Stimulated activated naive CD8-positive, alpha-beta T cell treated with anti-CD3 and anti-CD28 coated beads, Interleukin-15, Interleukin-2, amounts not matched to agents 100 U/mL and 50 U/mL, for 24 hours (primary cell): ENCODE results near the gene GBX1.
A peak's percentile ranks its signal among the peaks of the same experiment; 100 is the strongest.

Experiments used
- ATAC-seq: fragments of 150-1000 bp; cut with Tn5 transposase; one replicate; pipeline ENCODE4 v1.10.0; 2021
- DNase-seq: peaks from one replicate; pipeline ENCODE4 v3.0.0; 2021

The GBX1 gene

GRCh38 chr7:151126491-151127137, 40.9 kb downstream of the GBX1 start:
- DNase-seq, result no peak
- no peak for ATAC-seq

GRCh38 chr7:151125846-151126481, 41.5 kb downstream of the GBX1 start:
- no peak for DNase-seq

GRCh38 chr7:151125470-151125845, 42.0 kb downstream of the GBX1 start:
- no peak for DNase-seq
- no peak for ATAC-seq

More at GRCh38 chr7:151125846-151126481, 41.5 kb downstream of the GBX1 start:
- no peak for ATAC-seq

GRCh38 chr7:151124899-151125399, 42.5 kb downstream of the GBX1 start:
- ATAC-seq, result no peak
- DNase-seq, result no peak

GRCh38 chr7:151124481-151124880, 43.0 kb downstream of the GBX1 start:
- no peak for DNase-seq
- ATAC-seq, result no peak

- ATAC-seq (peak; percentile 87), DNase-seq (peak; percentile 86)
These were observed 43.6 kb downstream of the GBX1 start for GRCh38 chr7:151123822-151124464.

- DNase-seq, result no peak
- no peak for ATAC-seq
These were observed 44.2 kb downstream of the GBX1 start for GRCh38 chr7:151123158-151123821.

GRCh38 chr7:151122796-151123157, 44.7 kb downstream of the GBX1 start:
- ATAC-seq (no peak), DNase-seq (no peak)

GRCh38 chr7:151122276-151122675, 45.2 kb downstream of the GBX1 start:
- ATAC-seq (no peak), DNase-seq (no peak)

GRCh38 chr7:151121380-151122170, 45.9 kb downstream of the GBX1 start:
- ATAC-seq, result no peak

GRCh38 chr7:151120896-151121295, 46.6 kb downstream of the GBX1 start:
- DNase-seq (no peak), ATAC-seq (no peak)

More at GRCh38 chr7:151121380-151122170, 45.9 kb downstream of the GBX1 start:
- DNase-seq, result no peak

GRCh38 chr7:151119902-151120301, 47.6 kb downstream of the GBX1 start:
- ATAC-seq (no peak), DNase-seq (no peak)

GRCh38 chr7:151119055-151119415, 48.5 kb downstream of the GBX1 start:
- DNase-seq (no peak), ATAC-seq (no peak)

GRCh38 chr7:151118108-151119054, 49.1 kb downstream of the GBX1 start:
- DNase-seq (no peak), ATAC-seq (no peak)

- ATAC-seq (no peak), DNase-seq (no peak)
These were observed 49.9 kb downstream of the GBX1 start for GRCh38 chr7:151117565-151117964.

GRCh38 chr7:151116603-151117440, 50.7 kb downstream of the GBX1 start:
- no peak for DNase-seq

GRCh38 chr7:151115836-151116418, 51.6 kb downstream of the GBX1 start:
- ATAC-seq (no peak), DNase-seq (no peak)

More at GRCh38 chr7:151116603-151117440, 50.7 kb downstream of the GBX1 start:
- no peak for ATAC-seq

- ATAC-seq (peak; percentile 33), DNase-seq (peak; percentile 52)
These were observed 52.2 kb downstream of the GBX1 start for GRCh38 chr7:151115121-151115835.
